GM21360 (cell line): ENCODE results near the gene BPIFB1.

Experiments
- ATAC-seq: cut with Tn5 transposase; IDR thresholded peaks from one replicate; pipeline ENCODE4 v1.9.1; 2021; ENCODE audit warnings: mild to moderate bottlenecking, moderate library complexity; ENCODE audit not compliant: unreplicated experiment

The BPIFB1 gene, protein sequence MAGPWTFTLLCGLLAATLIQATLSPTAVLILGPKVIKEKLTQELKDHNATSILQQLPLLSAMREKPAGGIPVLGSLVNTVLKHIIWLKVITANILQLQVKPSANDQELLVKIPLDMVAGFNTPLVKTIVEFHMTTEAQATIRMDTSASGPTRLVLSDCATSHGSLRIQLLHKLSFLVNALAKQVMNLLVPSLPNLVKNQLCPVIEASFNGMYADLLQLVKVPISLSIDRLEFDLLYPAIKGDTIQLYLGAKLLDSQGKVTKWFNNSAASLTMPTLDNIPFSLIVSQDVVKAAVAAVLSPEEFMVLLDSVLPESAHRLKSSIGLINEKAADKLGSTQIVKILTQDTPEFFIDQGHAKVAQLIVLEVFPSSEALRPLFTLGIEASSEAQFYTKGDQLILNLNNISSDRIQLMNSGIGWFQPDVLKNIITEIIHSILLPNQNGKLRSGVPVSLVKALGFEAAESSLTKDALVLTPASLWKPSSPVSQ

DNA sequence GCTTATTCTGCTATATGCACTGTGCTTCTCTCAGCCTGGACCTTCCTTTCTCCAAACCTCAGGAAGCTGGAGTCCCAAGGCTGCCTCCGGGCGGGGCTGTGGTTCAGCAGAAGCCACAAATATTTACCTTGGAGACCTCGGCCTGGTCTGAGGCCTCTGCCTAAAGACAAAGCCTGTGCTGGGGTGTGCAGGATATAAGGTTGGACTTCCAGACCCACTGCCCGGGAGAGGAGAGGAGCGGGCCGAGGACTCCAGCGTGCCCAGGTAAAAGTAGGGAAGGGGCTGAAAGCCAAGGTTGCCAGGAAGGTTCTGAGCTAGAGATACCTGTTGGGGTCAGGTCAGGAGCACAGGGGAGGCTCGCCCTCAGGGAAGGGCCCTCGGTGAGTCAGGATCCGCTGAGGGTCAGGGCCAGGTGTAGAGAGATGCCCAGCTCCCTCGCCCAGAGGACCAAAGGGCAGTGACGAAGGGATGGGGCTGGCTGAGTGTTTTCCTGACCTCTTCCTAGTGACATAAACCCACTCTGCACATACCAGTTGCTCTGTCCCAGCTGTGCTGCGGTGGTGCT is at the start of gene BPIFB1:
Gene BPIFB1, plus strand, starts transcription at position 224 of the 565 bp plus-strand sequence. CDS start 2,860 bp downstream, outside the sequence.
- no peak for ATAC-seq

- no peak for ATAC-seq
These were observed 49.0 kb upstream of the BPIFB1 start for GRCh38 chr20:33234050-33234449.

DNA sequence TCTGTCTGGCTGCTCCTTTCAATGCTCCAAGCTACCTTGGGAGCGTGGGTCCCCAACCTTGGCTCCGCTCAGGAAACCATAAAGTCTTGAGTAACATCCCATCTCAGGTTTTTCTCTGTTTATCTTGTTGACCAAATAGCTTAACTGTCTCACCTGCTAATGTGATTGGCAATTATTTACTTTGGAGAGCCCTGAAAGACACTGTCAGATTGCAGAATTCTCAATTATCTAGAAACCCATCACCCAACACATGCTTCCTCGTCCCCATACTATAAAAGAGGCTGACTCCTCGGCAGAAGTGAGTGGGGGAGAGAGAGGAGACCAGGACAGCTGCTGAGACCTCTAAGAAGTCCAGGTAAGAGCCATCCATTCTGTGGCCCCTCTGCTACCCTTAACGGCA is 47.3 kb upstream of the BPIFB1 start, which contains the start of gene BPIFA1:
Gene BPIFA1, plus strand, starts transcription at position 301 of the 400 bp plus-strand sequence. CDS start 1,716 bp downstream, outside the sequence.
- no peak for ATAC-seq

- ATAC-seq = no peak
These were observed 46.7 kb upstream of the BPIFB1 start for GRCh38 chr20:33236351-33236750.

DNA sequence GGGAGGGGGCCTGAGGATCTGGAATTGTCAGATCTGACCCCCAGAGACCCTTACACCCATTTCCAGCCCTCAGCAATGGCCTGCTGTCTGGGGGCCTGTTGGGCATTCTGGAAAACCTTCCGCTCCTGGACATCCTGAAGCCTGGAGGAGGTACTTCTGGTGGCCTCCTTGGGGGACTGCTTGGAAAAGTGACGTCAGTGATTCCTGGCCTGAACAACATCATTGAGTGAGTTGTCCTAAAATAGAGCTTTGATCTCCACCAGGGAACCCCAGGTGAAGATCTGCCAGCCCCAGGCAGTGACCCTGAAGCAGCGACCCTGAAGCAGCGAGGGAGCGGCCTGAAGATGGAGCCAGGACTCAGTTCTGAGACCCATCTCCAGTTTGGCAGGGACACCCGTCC is 45.0 kb upstream of the BPIFB1 start:
- ATAC-seq = no peak

GRCh38 chr20:33239418-33239817 is 43.6 kb upstream of the BPIFB1 start:
- no peak for ATAC-seq

DNA sequence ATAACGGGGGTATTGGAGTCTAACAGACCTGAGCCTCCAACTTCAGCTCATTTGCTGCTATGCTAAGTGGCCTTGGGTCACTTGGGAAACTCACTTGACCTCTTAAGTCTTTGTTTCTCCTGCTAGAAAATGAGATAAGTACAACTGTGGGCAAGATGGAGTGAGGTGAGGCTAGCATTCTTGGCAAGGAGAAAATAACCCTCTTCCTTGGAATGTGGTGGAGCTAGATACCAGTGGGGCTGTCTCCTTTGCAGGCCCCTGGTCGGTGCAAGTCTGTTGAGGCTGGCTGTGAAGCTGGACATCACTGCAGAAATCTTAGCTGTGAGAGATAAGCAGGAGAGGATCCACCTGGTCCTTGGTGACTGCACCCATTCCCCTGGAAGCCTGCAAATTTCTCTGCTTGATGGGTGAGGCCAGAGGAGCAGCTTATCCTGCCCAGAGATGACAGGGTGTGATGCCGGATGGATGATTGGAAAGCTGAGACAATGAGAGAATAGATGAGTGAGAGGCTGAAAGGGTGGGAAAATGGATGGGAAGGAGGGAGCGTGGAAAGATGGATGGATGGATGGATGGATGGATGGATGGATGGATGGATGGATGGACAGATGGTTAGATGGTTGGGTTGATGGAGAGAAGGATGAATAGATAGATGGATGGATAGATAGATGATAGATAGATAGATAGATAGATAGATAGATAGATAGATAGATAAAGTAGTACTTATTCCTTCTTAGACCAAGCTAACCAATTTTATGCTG is 42.9 kb upstream of the BPIFB1 start:
- ATAC-seq = no peak

- no peak for ATAC-seq
These were observed 42.1 kb upstream of the BPIFB1 start for GRCh38 chr20:33240923-33241322.

GRCh38 chr20:33242319-33243100 is 40.5 kb upstream of the BPIFB1 start:
- ATAC-seq = no peak

- no peak for ATAC-seq
These were observed 36.9 kb upstream of the BPIFB1 start for GRCh38 chr20:33246077-33246476.

DNA sequence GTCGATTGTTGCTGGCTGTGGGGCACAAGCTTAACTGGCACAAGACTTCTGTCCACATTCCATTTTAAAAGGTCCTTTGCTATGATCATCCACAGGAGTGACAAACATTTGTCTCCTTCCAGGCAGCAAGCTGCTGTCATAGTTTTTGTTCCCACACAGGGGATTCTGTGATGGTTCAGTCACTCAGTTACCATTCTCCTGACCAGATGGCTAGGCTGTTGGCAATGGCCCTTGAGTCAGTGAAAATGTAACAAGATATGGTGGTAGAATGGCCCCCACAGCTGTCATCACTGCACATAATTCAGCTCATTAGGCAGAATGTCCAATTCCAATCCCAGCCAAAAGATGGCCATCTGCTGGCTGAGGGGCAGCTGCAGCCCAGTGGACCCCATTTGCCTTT is 33.6 kb upstream of the BPIFB1 start:
- no peak for ATAC-seq

GRCh38 chr20:33250666-33251065 is 32.3 kb upstream of the BPIFB1 start:
- ATAC-seq = no peak

- ATAC-seq = no peak
These were observed 31.5 kb upstream of the BPIFB1 start for GRCh38 chr20:33251496-33251895.

GRCh38 chr20:33252460-33252859 is 30.6 kb upstream of the BPIFB1 start:
- ATAC-seq = no peak

- no peak for ATAC-seq
These were observed 28.0 kb upstream of the BPIFB1 start for GRCh38 chr20:33255005-33255404.

DNA sequence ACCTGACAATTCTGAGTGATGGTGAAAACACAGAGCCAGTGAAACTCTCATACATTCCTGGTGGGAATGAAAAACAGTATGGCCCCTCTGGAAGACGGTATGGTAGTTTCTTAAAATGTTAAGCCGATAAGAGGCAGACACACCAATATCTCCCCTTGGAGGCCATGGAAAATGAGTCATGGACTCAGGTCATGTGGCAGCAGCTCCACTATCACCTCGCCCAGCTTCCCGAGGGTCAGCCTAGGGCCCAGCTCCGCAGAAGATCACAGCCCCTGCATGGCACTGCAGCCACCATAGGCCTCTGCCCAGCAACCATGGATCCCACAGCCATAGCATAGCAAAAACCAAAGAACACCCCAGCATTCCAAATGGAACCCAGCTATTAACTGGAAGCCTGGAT is 25.8 kb upstream of the BPIFB1 start:
- no peak for ATAC-seq

GRCh38 chr20:33259371-33259770 is 23.6 kb upstream of the BPIFB1 start:
- no peak for ATAC-seq

DNA sequence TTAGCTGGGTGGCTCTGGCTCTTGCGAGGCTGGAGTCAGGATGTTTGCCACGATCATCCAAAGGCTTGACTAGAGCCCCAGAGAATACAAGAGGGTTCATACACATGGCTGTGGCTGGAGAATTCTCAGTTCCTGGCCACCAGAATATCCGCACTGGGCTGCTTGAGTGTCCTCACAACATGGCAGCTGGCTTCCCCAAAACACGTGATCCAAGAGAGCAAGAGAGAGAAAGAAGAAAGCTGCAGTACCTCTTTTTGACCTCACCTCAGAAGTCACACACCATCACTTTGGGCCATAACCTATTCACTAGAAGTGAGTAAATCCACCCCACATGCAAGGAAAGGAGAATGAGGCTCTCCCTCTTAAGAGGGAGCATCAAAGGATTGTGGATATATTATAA is 21.5 kb upstream of the BPIFB1 start:
- no peak for ATAC-seq

DNA sequence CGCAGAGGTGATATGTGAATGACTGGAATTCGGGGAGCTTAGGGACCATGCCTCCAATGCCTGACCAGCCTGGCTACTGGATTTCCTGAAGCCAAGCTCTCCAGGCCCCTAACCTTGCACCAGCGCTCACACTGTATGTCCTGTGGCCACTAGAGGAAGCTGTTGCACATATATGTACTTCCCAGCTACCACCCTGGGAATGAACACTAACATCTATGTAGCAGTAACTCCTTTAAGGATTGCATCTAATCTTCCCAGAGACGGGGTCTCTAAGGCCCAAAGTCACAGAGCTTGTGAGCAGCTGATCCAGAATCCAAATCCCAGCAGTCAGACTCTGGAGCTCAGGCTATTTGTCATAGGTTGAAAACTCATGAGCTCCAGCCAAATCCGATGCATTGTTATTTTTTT is 20.4 kb upstream of the BPIFB1 start:
- no peak for ATAC-seq

- ATAC-seq = no peak
These were observed 19.2 kb upstream of the BPIFB1 start for GRCh38 chr20:33263784-33264183.

- ATAC-seq = no peak
These were observed 15.3 kb upstream of the BPIFB1 start for GRCh38 chr20:33267701-33268100.
